CD14-positive monocyte (primary cell): ENCODE measurements around the gene HORMAD2. TPM values are rescaled to one million over a fixed set of nuclear protein-coding genes. Genes with fewer than 3 reads are reported as not detected.

Experiments
- DNase-seq, 3 donors: peaks; one replicate each; pipeline ENCODE4 v3.0.0-alpha.2; 2011 to 2022
- H2AFZ ChIP-seq: 2 replicates; pipeline ENCODE4 v1.6.0; 2012; ENCODE audit warnings: mild to moderate bottlenecking, low read depth, low read length, inconsistent platforms; ENCODE audit not compliant: insufficient read depth, poor library complexity, severe bottlenecking
- H3K27ac ChIP-seq, 2 donors: 1 replicate in 1 of 2; 2 replicates in 1 of 2; pipeline ENCODE4 v1.5.1; 2012 to 2013; ENCODE audit warnings: low read length in 2 of 2, control low read depth in 1 of 2, inconsistent platforms in 1 of 2, low read depth in 1 of 2, mild to moderate bottlenecking in 1 of 2
- H3K27me3 ChIP-seq, 2 donors: one replicate each; pipeline versions ENCODE4 v1.6.0 to v1.6.1; 2011 to 2013; ENCODE audit warnings: low read length in 2 of 2; ENCODE audit not compliant: control insufficient read depth in 2 of 2, insufficient read depth in 2 of 2
- H3K36me3 ChIP-seq, 2 donors: replicated peaks in 1 of 2; 1 replicate in 1 of 2; 2 replicates in 1 of 2; pipeline versions ENCODE4 v1.5.1 to v1.6.1; 2012 to 2013; ENCODE audit warnings: low read length in 2 of 2, control low read depth in 1 of 2, inconsistent platforms in 1 of 2, mild to moderate bottlenecking in 1 of 2; ENCODE audit not compliant: insufficient read depth in 2 of 2, control insufficient read depth in 1 of 2
- H3K4me1 ChIP-seq, 2 donors: 1 replicate in 1 of 2; 2 replicates in 1 of 2; pipeline versions ENCODE4 v1.5.1 to v1.6.1; 2012 to 2013; ENCODE audit warnings: low read length in 2 of 2, control low read depth in 1 of 2, inconsistent platforms in 1 of 2, mild to moderate bottlenecking in 1 of 2, moderate library complexity in 1 of 2; ENCODE audit not compliant: insufficient read depth in 2 of 2, control insufficient read depth in 1 of 2
- H3K4me2 ChIP-seq: replicated peaks from 2 replicates; pipeline ENCODE3; 2012; ENCODE audit warnings: low read length, moderate library complexity, mild to moderate bottlenecking; ENCODE audit not compliant: poor library complexity, severe bottlenecking; ENCODE audit errors: extremely low read depth
- H3K4me3 ChIP-seq, 3 experiments: fragments of 200-600 bp in 1 of 3; sonication (generic) in 1 of 3; replicated peaks in 1 of 3; 1 replicate in 2 of 3; 2 replicates in 1 of 3; pipeline ENCODE4 v1.5.1; 2011 to 2013; ENCODE audit warnings: low read length in 3 of 3, mild to moderate bottlenecking in 3 of 3, control low read depth in 2 of 3, low read depth in 2 of 3, inconsistent platforms in 1 of 3, moderate library complexity in 1 of 3
- H3K79me2 ChIP-seq: 2 replicates; pipeline ENCODE4 v1.6.0; 2012; ENCODE audit warnings: mild to moderate bottlenecking, control low read depth, inconsistent platforms, low read length, moderate library complexity; ENCODE audit not compliant: insufficient read depth
- H3K9ac ChIP-seq: 2 replicates; pipeline ENCODE4 v1.6.0; 2017; ENCODE audit warnings: low read length, mild to moderate bottlenecking; ENCODE audit not compliant: insufficient read depth, poor library complexity, severe bottlenecking
- H3K9me3 ChIP-seq, 2 donors: replicated peaks in 1 of 2; 1 replicate in 1 of 2; 2 replicates in 1 of 2; pipeline versions ENCODE4 v1.5.1 to v1.6.1; 2012 to 2013; ENCODE audit warnings: low read length in 2 of 2, control low read depth in 1 of 2; ENCODE audit not compliant: control insufficient read depth in 1 of 2, insufficient read depth in 1 of 2
- H4K20me1 ChIP-seq: 2 replicates; pipeline ENCODE4 v1.6.0; 2012; ENCODE audit warnings: mild to moderate bottlenecking, low read length, control low read depth, moderate library complexity; ENCODE audit not compliant: insufficient read depth
- H3K27ac Mint-ChIP-seq, 7 donors: one replicate each; pipeline ENCODE4 v1.8.0; 2020; ENCODE audit warnings: mild to moderate bottlenecking in 7 of 7, mixed read lengths in 7 of 7, moderate library complexity in 6 of 7, inconsistent platforms in 2 of 7
- H3K27me3 Mint-ChIP-seq, 3 donors: one replicate each; pipeline ENCODE4 v1.8.0; 2021 to 2022; ENCODE audit warnings: low read depth in 3 of 3, mild to moderate bottlenecking in 3 of 3, mixed read lengths in 3 of 3, moderate library complexity in 3 of 3, inconsistent platforms in 1 of 3
- H3K36me3 Mint-ChIP-seq, 2 donors: one replicate each; pipeline ENCODE4 v1.8.0; 2020; ENCODE audit warnings: mixed read lengths in 2 of 2, inconsistent platforms in 1 of 2, mild to moderate bottlenecking in 1 of 2
- H3K4me1 Mint-ChIP-seq: one replicate; pipeline ENCODE4 v1.8.0; 2020; ENCODE audit warnings: mild to moderate bottlenecking, mixed read lengths
- H3K4me3 Mint-ChIP-seq, 2 donors: one replicate each; pipeline ENCODE4 v1.8.0; 2020; ENCODE audit warnings: mild to moderate bottlenecking in 2 of 2, mixed read lengths in 2 of 2, moderate library complexity in 1 of 2
- H3K9me3 Mint-ChIP-seq, 7 donors: one replicate each; pipeline ENCODE4 v1.8.0; 2020 to 2022; ENCODE audit warnings: mixed read lengths in 7 of 7, mild to moderate bottlenecking in 6 of 7, moderate library complexity in 6 of 7, inconsistent platforms in 2 of 7
- CTCF ChIP-seq: fragments of 200-600 bp; IDR thresholded peaks from one replicate; pipeline ENCODE4 v1.8.0; 2022; ENCODE audit warnings: antibody characterized with exemption, mild to moderate bottlenecking
- WGBS: methylation state at CpG from one replicate; pipeline ENCODE4 v1.1.5; 2013; ENCODE audit warnings: missing lambda C conversion rate; ENCODE audit not compliant: insufficient coverage; 5-methylcytosine and 5-hydroxymethylcytosine counted together
- intact Hi-C, 2 donors: fragments of 100-400 bp; cut with micrococcal nuclease; formaldehyde crosslinking; loops; one replicate each; pipeline versions ENCODE4 v1.15.0 to v1.15.1; 2023
- polyA plus RNA-seq, 3 donors: library from polyadenylated mRNA; depleted of rRNA in 1 of 3; unstranded in 2 of 3; stranded (reverse) in 1 of 3; fragments of 300-500 nt in 2 of 3; fragments of >200 nt in 1 of 3; fragmentation: Illumina TruSeq in 2 of 3; gene quantifications; 1 replicate in 2 of 3; 2 replicates in 1 of 3; pipeline ENCODE4 v1.2.3, GENCODE V29; 2012 to 2021

Gene HORMAD2
- polyA plus RNA-seq, 3 donors = not detected

- H3K27ac Mint-ChIP-seq = no peak overlapping the region
These were observed 6.1 kb upstream of the HORMAD2 start for GRCh38 chr22:30074147-30074546.

GRCh38 chr22:30074994-30075393 lies 5.3 kb upstream of the HORMAD2 start:
- H2AFZ ChIP-seq = no peak overlapping the region
- no peaks in the 10 kb centered on the region for H4K20me1 ChIP-seq
- no peak for DNase-seq
- no peaks in the 10 kb centered on the region for H3K9me3 ChIP-seq
- H3K4me2 ChIP-seq = no peak overlapping the region
- no peak overlapping the region for H3K9ac ChIP-seq
- H3K4me1 ChIP-seq = peaks cover 2 to 3% of the 10 kb centered on the region in 2 donors
- peaks cover 10 to 29% of the 10 kb centered on the region in 2 donors for H3K27me3 ChIP-seq
- Mint-ChIP-seq H3K27me3 (peaks cover 13 to 28% (median 17%) of the 10 kb centered on the region in 3 donors), H3K27ac (no peak overlapping the region), H3K4me1 (no peaks in the 10 kb centered on the region), H3K36me3 (no peaks in the 10 kb centered on the region), H3K4me3 (no peak overlapping the region), H3K9me3 (peaks cover 0 to 3% (median 0%) of the 10 kb centered on the region in 7 donors)
- H3K4me3 ChIP-seq = no peak overlapping the region
- no peaks in the 10 kb centered on the region for H3K36me3 ChIP-seq
- intact Hi-C loops = no loop called here
- H3K79me2 ChIP-seq = no peaks in the 10 kb centered on the region
- no peak overlapping the region for H3K27ac ChIP-seq
- TF ChIP-seq CTCF = no peak
- WGBS = no CpG with 5 or more reads among the region's 3 CpGs

More at GRCh38 chr22:30074147-30074546, 6.1 kb upstream of the HORMAD2 start:
- Histone ChIP-seq H3K36me3 (no peaks in the 10 kb centered on the region), H4K20me1 (no peaks in the 10 kb centered on the region), H3K4me1 (no peaks in the 10 kb centered on the region), H3K4me2 (no peak overlapping the region), H3K79me2 (no peaks in the 10 kb centered on the region), H3K27ac (no peak overlapping the region), H3K9me3 (no peaks in the 10 kb centered on the region), H3K4me3 (no peak overlapping the region), H2AFZ (no peak overlapping the region), H3K9ac (no peak overlapping the region), H3K27me3 (peaks cover 10 to 20% of the 10 kb centered on the region in 2 donors)
- Mint-ChIP-seq H3K36me3 (no peaks in the 10 kb centered on the region), H3K4me3 (no peak overlapping the region), H3K9me3 (peaks cover 0 to 3% (median 0%) of the 10 kb centered on the region in 7 donors), H3K4me1 (no peaks in the 10 kb centered on the region), H3K27me3 (peaks cover 6 to 20% (median 16%) of the 10 kb centered on the region in 3 donors)
- no peak for TF ChIP-seq CTCF
- intact Hi-C loops = no loop called here
- no peak for DNase-seq
- whole genome bisulfite sequencing = 80% methylated on average over 1 of the region's 3 CpGs
